Activated naive CD4-positive, alpha-beta T cell treated with anti-CD3 and anti-CD28 coated beads, Interleukin-2, amount 50 U/mL, for 24 hours (primary cell): ENCODE results near the gene CORO1A.
"Not testable (repeated sequence)": the region's sequence is repeated elsewhere in the genome, so short reads cannot be mapped to it uniquely, and the experiment has no call there.

Experiments
- H3K27ac Mint-ChIP-seq: one replicate; pipeline ENCODE4 v1.8.0; 2021; ENCODE audit warnings: mild to moderate bottlenecking, mixed read lengths
- H3K27me3 Mint-ChIP-seq: one replicate; pipeline ENCODE4 v1.8.0; 2021; ENCODE audit warnings: mixed read lengths
- H3K36me3 Mint-ChIP-seq: one replicate; pipeline ENCODE4 v1.8.0; 2021; ENCODE audit warnings: mixed read lengths
- H3K4me1 Mint-ChIP-seq: one replicate; pipeline ENCODE4 v1.8.0; 2021; ENCODE audit warnings: mixed read lengths
- H3K4me3 Mint-ChIP-seq: one replicate; pipeline ENCODE4 v1.8.0; 2021; ENCODE audit warnings: mild to moderate bottlenecking, mixed read lengths
- H3K9me3 Mint-ChIP-seq: one replicate; pipeline ENCODE4 v1.8.0; 2021; ENCODE audit warnings: mixed read lengths

CORO1A gene

GRCh38 chr16:30186444-30186781 is 3.0 kb downstream of the CORO1A start:
- H3K4me3 Mint-ChIP-seq = peak overlapping the region; percentile 96
- H3K27ac Mint-ChIP-seq = peak overlapping the region; percentile 97
- H3K36me3 Mint-ChIP-seq = peaks cover 12% of the 10 kb centered on the region
- peaks cover 25% of the 10 kb centered on the region for H3K4me1 Mint-ChIP-seq
- no peaks in the 10 kb centered on the region for H3K27me3 Mint-ChIP-seq
- no peaks in the 10 kb centered on the region for H3K9me3 Mint-ChIP-seq

GRCh38 chr16:30186782-30187555 is 3.6 kb downstream of the CORO1A start:
- Mint-ChIP-seq H3K9me3 (no peaks in the 10 kb centered on the region), H3K36me3 (peaks cover 12% of the 10 kb centered on the region), H3K27ac (peak overlapping the region; percentile 97), H3K27me3 (no peaks in the 10 kb centered on the region), H3K4me3 (peak overlapping the region; percentile 96), H3K4me1 (peaks cover 24% of the 10 kb centered on the region)

GRCh38 chr16:30187556-30187865 is 4.1 kb downstream of the CORO1A start:
- Mint-ChIP-seq H3K27ac (peak overlapping the region; percentile 97), H3K4me1 (peaks cover 18% of the 10 kb centered on the region), H3K36me3 (peaks cover 12% of the 10 kb centered on the region), H3K9me3 (no peaks in the 10 kb centered on the region), H3K27me3 (no peaks in the 10 kb centered on the region), H3K4me3 (peak overlapping the region; percentile 96)

GRCh38 chr16:30187971-30188561 is 4.7 kb downstream of the CORO1A start:
- Mint-ChIP-seq H3K4me3 (peak overlapping the region; percentile 47), H3K27ac (peak overlapping the region; percentile 59), H3K4me1 (peaks cover 16% of the 10 kb centered on the region)

GRCh38 chr16:30191158-30191557 is 7.8 kb downstream of the CORO1A start:
- H3K9me3 Mint-ChIP-seq, H3K27me3 Mint-ChIP-seq, H3K36me3 Mint-ChIP-seq, H3K27ac Mint-ChIP-seq, H3K4me3 Mint-ChIP-seq: not testable (repeated sequence)
- peaks cover 16% of the 10 kb centered on the region for H3K4me1 Mint-ChIP-seq

More at GRCh38 chr16:30187971-30188561, 4.7 kb downstream of the CORO1A start:
- H3K9me3 Mint-ChIP-seq = no peaks in the 10 kb centered on the region
- H3K27me3 Mint-ChIP-seq = no peaks in the 10 kb centered on the region
- peaks cover 12% of the 10 kb centered on the region for H3K36me3 Mint-ChIP-seq

- not testable (repeated sequence) for H3K27ac Mint-ChIP-seq, H3K9me3 Mint-ChIP-seq, H3K36me3 Mint-ChIP-seq, H3K4me3 Mint-ChIP-seq, H3K4me1 Mint-ChIP-seq, H3K27me3 Mint-ChIP-seq
Observed at GRCh38 chr16:30193098-30193497, 9.7 kb downstream of the CORO1A start.

- H3K4me1 Mint-ChIP-seq, H3K4me3 Mint-ChIP-seq, H3K27me3 Mint-ChIP-seq, H3K36me3 Mint-ChIP-seq, H3K9me3 Mint-ChIP-seq, H3K27ac Mint-ChIP-seq: not testable (repeated sequence)
Observed at GRCh38 chr16:30193615-30194014, 10.2 kb downstream of the CORO1A start, which contains the start of the genes BOLA2B and SLX1A. BOLA2B (minus strand) TSS chr16:30193666; CDS start chr16:30193595, 71 bp downstream. SLX1A (plus strand) TSS chr16:30193875; CDS start chr16:30194085, 210 bp downstream.

GRCh38 chr16:30194172-30194925 is 10.9 kb downstream of the CORO1A start:
- H3K4me3 Mint-ChIP-seq, H3K27ac Mint-ChIP-seq, H3K9me3 Mint-ChIP-seq, H3K27me3 Mint-ChIP-seq, H3K36me3 Mint-ChIP-seq, H3K4me1 Mint-ChIP-seq: not testable (repeated sequence)

GRCh38 chr16:30197001-30197400 is 13.6 kb downstream of the CORO1A start:
- H3K4me1 Mint-ChIP-seq, H3K27ac Mint-ChIP-seq, H3K9me3 Mint-ChIP-seq, H3K4me3 Mint-ChIP-seq, H3K36me3 Mint-ChIP-seq, H3K27me3 Mint-ChIP-seq: not testable (repeated sequence)

- not testable (repeated sequence) for H3K36me3 Mint-ChIP-seq, H3K4me1 Mint-ChIP-seq, H3K27ac Mint-ChIP-seq, H3K9me3 Mint-ChIP-seq, H3K4me3 Mint-ChIP-seq, H3K27me3 Mint-ChIP-seq
Observed at GRCh38 chr16:30199049-30199448, 15.6 kb downstream of the CORO1A start, which contains the start of gene SULT1A3. SULT1A3 (plus strand) TSS chr16:30199255; CDS start chr16:30200729, 1,474 bp downstream.

GRCh38 chr16:30199608-30200343 is 16.4 kb downstream of the CORO1A start:
- not testable (repeated sequence) for H3K27me3 Mint-ChIP-seq, H3K9me3 Mint-ChIP-seq, H3K27ac Mint-ChIP-seq, H3K4me3 Mint-ChIP-seq, H3K36me3 Mint-ChIP-seq, H3K4me1 Mint-ChIP-seq

GRCh38 chr16:30205541-30206236 is 22.3 kb downstream of the CORO1A start:
- not testable (repeated sequence) for H3K9me3 Mint-ChIP-seq, H3K27ac Mint-ChIP-seq, H3K4me3 Mint-ChIP-seq, H3K36me3 Mint-ChIP-seq, H3K27me3 Mint-ChIP-seq, H3K4me1 Mint-ChIP-seq

- H3K36me3 Mint-ChIP-seq, H3K27ac Mint-ChIP-seq, H3K4me3 Mint-ChIP-seq, H3K9me3 Mint-ChIP-seq, H3K4me1 Mint-ChIP-seq, H3K27me3 Mint-ChIP-seq: not testable (repeated sequence)
Observed at GRCh38 chr16:30206252-30206651, 22.9 kb downstream of the CORO1A start.

GRCh38 chr16:30207063-30207704 is 23.8 kb downstream of the CORO1A start:
- not testable (repeated sequence) for H3K4me1 Mint-ChIP-seq, H3K27me3 Mint-ChIP-seq, H3K4me3 Mint-ChIP-seq, H3K36me3 Mint-ChIP-seq, H3K27ac Mint-ChIP-seq, H3K9me3 Mint-ChIP-seq

- H3K9me3 Mint-ChIP-seq, H3K4me3 Mint-ChIP-seq: not testable (repeated sequence)
Observed at GRCh38 chr16:30209032-30209431, 25.6 kb downstream of the CORO1A start.

More at GRCh38 chr16:30209032-30209431, 25.6 kb downstream of the CORO1A start:
- H3K36me3 Mint-ChIP-seq, H3K4me1 Mint-ChIP-seq, H3K27me3 Mint-ChIP-seq, H3K27ac Mint-ChIP-seq: not testable (repeated sequence)
